Urinary bladder (tissue), 4 donors: ENCODE data around the gene RPS6KA1. TPM values are rescaled to one million over a fixed set of nuclear protein-coding genes. Genes with fewer than 3 reads are reported as not detected.
"Not testable (repeated sequence)": the region's sequence is repeated elsewhere in the genome, so short reads cannot be mapped to it uniquely, and the experiment has no call there.

Source experiments
- DNase-seq: peaks from one replicate; pipeline ENCODE4 v3.0.0-alpha.2; 2015; ENCODE audit errors: extremely low spot score
- H3K27ac ChIP-seq: one replicate; pipeline ENCODE4 v1.5.1; 2013; ENCODE audit warnings: low read depth, mild to moderate bottlenecking, moderate library complexity
- H3K36me3 ChIP-seq: one replicate; pipeline ENCODE4 v1.6.1; 2013; ENCODE audit warnings: mild to moderate bottlenecking, moderate library complexity; ENCODE audit not compliant: insufficient read depth
- H3K4me1 ChIP-seq: one replicate; pipeline ENCODE4 v1.6.1; 2013; ENCODE audit warnings: mild to moderate bottlenecking, moderate library complexity; ENCODE audit not compliant: insufficient read depth
- H3K4me3 ChIP-seq: one replicate; pipeline ENCODE4 v1.5.1; 2013; ENCODE audit warnings: low read depth, low read length
- WGBS: extraction: QIAGEN DNeasy Blood & Tissue Kit; methylation state at CpG from one replicate; pipeline ENCODE4 v1.1.7; 2013; 5-methylcytosine and 5-hydroxymethylcytosine counted together
- polyA plus RNA-seq: library from polyadenylated mRNA; stranded (reverse); fragments of 200-250 nt; gene quantifications from one replicate; pipeline ENCODE4 v1.2.3, GENCODE V29; 2013
- total RNA-seq: library from RNA; depleted of rRNA; stranded (reverse); fragments of >200 nt; gene quantifications from one replicate; pipeline ENCODE4 v1.2.3, GENCODE V29; 2014
- donor health status: healthy with polysubstance abuse.
- donor health status: healthy.

The RPS6KA1 gene
- total and polyA plus RNA-seq, 2 donors, result 7.7 to 8.9 TPM

GRCh38 chr1:26579681-26580111 lies 50.1 kb downstream of the RPS6KA1 start:
- Histone ChIP-seq H3K36me3 (no peaks in the 10 kb centered on the region), H3K4me1 (no peaks in the 10 kb centered on the region), H3K4me3 (no peak overlapping the region), H3K27ac (no peak overlapping the region)
- DNase-seq, result no peak
- 57% methylated on average over 3 of the region's 3 CpGs for WGBS

- no peak overlapping the region for H3K27ac ChIP-seq
- DNase-seq, result no peak
- no peaks in the 10 kb centered on the region for H3K4me1 ChIP-seq
- H3K36me3 ChIP-seq, result no peaks in the 10 kb centered on the region
- WGBS, result 94% methylated on average over 6 of the region's 6 CpGs
- H3K4me3 ChIP-seq, result no peak overlapping the region
Measured at GRCh38 chr1:26580116-26580515, 50.6 kb downstream of the RPS6KA1 start.

- Histone ChIP-seq H3K4me1 (no peaks in the 10 kb centered on the region), H3K27ac (no peak overlapping the region), H3K36me3 (no peaks in the 10 kb centered on the region), H3K4me3 (no peak overlapping the region)
- DNase-seq, result no peak
- WGBS, result 83% methylated on average over 7 of the region's 7 CpGs
Measured at GRCh38 chr1:26581287-26581651, 51.7 kb downstream of the RPS6KA1 start.

- H3K4me1 ChIP-seq, result no peaks in the 10 kb centered on the region
- WGBS, result 81% methylated on average over 8 of the region's 8 CpGs
Measured at GRCh38 chr1:26582053-26582835, 52.7 kb downstream of the RPS6KA1 start.

DNA sequence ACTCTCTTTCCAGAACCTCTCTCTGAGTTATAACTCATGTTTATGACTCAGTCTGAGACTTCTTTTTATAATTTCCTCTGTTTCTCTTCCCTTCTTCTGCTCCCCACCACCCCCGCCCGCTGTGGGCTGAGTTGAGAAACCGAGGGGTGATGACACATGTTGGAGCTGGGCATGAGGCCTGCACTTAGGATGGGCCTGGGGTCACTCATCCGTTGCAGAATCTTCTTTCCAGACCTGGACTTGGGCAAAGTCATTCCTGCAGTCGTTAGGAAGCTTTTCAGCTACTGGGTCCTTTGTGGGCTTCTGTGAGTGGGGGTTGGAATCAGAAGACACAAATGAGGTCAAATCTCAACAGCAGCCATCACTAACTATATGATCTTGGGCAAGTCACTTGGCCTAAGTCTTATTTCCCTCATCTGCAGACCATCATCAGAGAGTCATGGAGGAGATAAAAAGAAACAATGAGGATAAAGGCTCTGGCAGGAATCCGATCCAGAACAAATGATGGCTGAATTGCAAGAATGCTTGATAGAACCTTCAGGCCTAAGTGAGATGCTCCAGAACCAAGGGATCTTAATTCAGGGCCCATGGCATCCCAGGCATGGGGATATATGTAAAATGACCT lies 53.4 kb downstream of the RPS6KA1 start:
- Histone ChIP-seq H3K4me1 (no peaks in the 10 kb centered on the region), H3K4me3 (no peak overlapping the region), H3K27ac (no peak overlapping the region), H3K36me3 (no peaks in the 10 kb centered on the region)
- DNase-seq, result no peak
- 64% methylated on average over 6 of the region's 6 CpGs for WGBS

More at GRCh38 chr1:26582053-26582835, 52.7 kb downstream of the RPS6KA1 start:
- Histone ChIP-seq H3K27ac (no peak overlapping the region), H3K36me3 (no peaks in the 10 kb centered on the region), H3K4me3 (no peak overlapping the region)
- no peak for DNase-seq

GRCh38 chr1:26583646-26584485 lies 54.3 kb downstream of the RPS6KA1 start:
- Histone ChIP-seq H3K36me3 (no peaks in the 10 kb centered on the region), H3K27ac (no peak overlapping the region), H3K4me1 (no peaks in the 10 kb centered on the region), H3K4me3 (no peak overlapping the region)
- no peak for DNase-seq
- WGBS, result 78% methylated on average over 5 of the region's 5 CpGs

DNA sequence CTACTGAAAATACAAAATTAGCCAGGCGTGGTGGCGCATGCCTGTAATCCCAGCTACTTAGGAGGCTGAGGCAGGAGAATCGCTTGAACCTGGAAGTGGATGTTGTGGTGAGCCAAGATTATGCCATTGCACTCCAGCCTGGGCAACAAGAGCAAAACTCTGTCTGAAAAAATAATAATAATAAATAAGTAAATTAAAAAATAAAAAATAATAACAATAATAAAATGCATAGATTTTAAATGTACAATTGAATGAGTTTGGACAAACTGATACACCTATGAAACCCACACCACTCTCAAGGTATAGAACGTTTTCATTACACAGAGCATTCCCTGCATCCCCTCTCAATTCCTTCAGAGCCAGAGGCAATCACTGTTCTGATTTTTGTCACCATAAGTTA lies 55.0 kb downstream of the RPS6KA1 start:
- not testable (repeated sequence) for H3K36me3 ChIP-seq, H3K4me3 ChIP-seq, H3K27ac ChIP-seq, H3K4me1 ChIP-seq, DNase-seq
- 84% methylated on average over 4 of the region's 4 CpGs for WGBS

- DNase-seq, result no peak
- WGBS, result 84% methylated on average over 6 of the region's 6 CpGs
- H3K4me1 ChIP-seq, result no peaks in the 10 kb centered on the region
- H3K27ac ChIP-seq, result no peak overlapping the region
- no peak overlapping the region for H3K4me3 ChIP-seq
- H3K36me3 ChIP-seq, result no peaks in the 10 kb centered on the region
Measured at GRCh38 chr1:26585471-26585870, 55.9 kb downstream of the RPS6KA1 start.

DNA sequence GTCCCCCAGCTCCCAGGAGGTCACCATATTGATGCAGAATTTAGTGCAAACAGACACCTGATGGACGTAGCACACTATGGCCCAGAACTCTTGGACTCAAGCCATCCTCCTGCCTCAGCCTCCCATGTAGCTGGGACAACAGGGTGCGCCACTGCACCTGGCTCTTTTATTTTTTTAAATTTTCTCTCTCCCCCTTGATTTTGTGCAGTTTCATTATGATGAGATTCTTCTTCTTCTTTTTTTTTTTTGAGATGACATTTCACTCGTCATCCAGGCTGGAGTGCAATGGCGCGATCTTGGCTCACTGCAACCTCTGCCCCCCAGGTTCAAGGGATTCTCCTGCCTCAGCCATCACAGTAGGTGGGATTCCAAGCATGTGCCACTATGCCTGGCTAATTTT lies 63.8 kb downstream of the RPS6KA1 start:
- 81% methylated on average over 5 of the region's 5 CpGs for WGBS
- no peak overlapping the region for H3K27ac ChIP-seq
- no peak overlapping the region for H3K4me3 ChIP-seq
- no peak for DNase-seq
- no peaks in the 10 kb centered on the region for H3K4me1 ChIP-seq
- H3K36me3 ChIP-seq, result no peaks in the 10 kb centered on the region

DNA sequence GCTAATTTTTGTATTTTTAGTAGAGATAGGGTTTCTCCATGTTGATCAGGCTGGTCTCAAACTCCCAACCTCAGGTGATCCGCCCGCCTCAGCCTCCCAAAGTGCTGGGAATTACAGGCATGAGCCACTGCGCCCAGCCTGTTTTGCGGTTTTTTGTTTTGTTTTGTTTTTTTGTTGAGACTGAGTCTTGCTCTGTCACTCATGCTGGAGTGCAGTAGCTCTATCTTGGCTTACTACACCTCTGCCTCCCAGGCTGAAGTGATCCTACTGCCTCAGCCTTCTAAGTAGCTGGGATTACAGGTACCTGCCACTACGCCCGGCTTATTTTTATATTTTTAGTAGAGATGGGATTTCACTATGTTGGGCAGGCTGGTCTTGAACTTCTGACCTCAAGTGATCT lies 65.0 kb downstream of the RPS6KA1 start:
- H3K36me3 ChIP-seq, H3K27ac ChIP-seq, H3K4me1 ChIP-seq, DNase-seq, H3K4me3 ChIP-seq: not testable (repeated sequence)
- WGBS, result 87% methylated on average over 6 of the region's 6 CpGs

- no peak for DNase-seq
- WGBS, result 3% methylated on average over 2 of the region's 2 CpGs
- Histone ChIP-seq H3K4me1 (no peaks in the 10 kb centered on the region), H3K36me3 (no peaks in the 10 kb centered on the region), H3K27ac (no peak overlapping the region), H3K4me3 (no peak overlapping the region)
Measured at GRCh38 chr1:26597629-26598039, 68.1 kb downstream of the RPS6KA1 start.

- DNase-seq, result no peak
- Histone ChIP-seq H3K36me3 (no peaks in the 10 kb centered on the region), H3K4me3 (no peak overlapping the region), H3K4me1 (no peaks in the 10 kb centered on the region), H3K27ac (no peak overlapping the region)
- WGBS, result 25% methylated on average over 3 of the region's 3 CpGs
Measured at GRCh38 chr1:26598890-26599289, 69.3 kb downstream of the RPS6KA1 start.

DNA sequence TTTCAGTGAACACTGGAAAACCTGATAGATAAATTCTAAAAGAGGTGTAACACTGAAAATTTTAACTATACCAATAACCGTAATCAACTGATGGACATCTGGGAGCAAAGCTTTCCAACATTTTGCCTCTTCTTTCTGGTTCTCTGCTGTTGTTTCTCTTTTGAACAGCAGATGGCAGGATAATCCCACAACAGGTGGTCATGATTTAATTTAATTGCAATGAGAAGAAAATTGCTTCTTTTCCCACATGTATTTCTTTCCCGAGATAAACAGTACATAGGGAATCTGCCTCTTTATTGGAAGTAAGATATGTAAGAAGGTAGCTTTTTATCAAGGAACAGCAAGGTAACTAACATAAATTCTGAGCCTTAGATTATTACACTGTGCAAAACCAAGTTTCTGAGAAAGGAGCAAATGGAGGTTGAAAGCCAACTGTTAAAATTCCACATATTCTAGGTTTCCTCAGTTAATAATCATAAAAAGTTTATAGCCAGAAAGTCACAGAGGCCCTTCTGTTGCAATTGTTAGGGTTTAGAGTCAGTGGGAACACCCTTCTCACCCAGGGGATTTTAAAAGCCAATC lies 72.9 kb downstream of the RPS6KA1 start:
- H3K27ac ChIP-seq, result no peak overlapping the region
- peak; percentile 67 for DNase-seq
- no peak overlapping the region for H3K4me3 ChIP-seq
- H3K4me1 ChIP-seq, result no peaks in the 10 kb centered on the region
- under 1% methylated on average over 2 of the region's 2 CpGs for WGBS
- H3K36me3 ChIP-seq, result no peaks in the 10 kb centered on the region
